HG02943 (cell line): ENCODE results near the gene PAK5.

ENCODE experiments used
- ATAC-seq: cut with Tn5 transposase; IDR thresholded peaks from one replicate; pipeline ENCODE4 v1.9.1; 2021; ENCODE audit warnings: mild to moderate bottlenecking, low read depth, moderate library complexity; ENCODE audit not compliant: unreplicated experiment

Gene PAK5

DNA sequence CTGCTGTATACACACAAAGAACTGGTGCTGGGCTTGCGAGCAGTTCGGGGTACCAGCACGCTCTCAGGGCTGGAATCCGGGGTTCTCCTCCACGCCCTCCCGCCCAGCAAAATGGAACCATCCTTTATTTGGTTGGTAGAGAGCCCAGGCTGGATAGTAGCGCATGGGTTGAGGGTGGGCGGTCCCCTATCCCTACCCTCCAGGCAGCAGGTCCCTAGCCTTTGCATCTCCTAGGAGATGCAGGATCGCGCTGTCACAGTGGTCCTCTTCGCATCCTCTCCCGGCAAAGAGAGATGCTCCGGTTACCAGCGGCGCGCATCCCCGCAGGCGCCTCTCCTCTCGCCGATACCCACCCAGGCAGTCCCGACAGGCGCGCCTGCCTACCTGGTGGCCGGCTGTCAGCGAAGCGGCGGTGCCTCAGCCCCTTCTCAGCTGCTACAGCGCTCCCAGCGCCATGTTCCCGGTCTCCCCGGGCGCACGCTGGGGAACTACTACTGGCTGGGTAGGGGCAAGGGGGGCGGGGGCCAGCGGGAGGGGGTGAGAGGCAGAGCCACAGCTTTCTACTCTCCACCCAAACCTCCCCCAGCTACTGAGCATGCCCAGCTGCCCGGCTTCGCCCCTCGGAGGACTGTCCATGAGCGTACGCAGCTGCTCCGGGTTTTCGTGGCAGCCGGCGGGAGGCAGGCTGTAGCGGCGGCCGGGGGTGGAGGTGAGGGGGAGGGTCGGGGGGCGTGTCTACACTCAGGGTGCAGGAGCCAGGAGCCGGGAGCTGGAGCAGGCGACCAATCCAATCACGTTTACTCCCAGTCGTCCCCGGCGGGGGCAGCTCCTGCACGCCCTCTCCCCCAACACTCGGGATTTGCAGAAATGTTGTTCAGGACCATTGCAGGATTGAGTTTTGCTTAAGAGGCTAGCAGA is at the start of gene PAK5:
PAK5 (minus strand) TSS at position 699 of the 918 bp plus-strand sequence. CDS start 194,748 bp downstream, outside the sequence.
- no peak for ATAC-seq

DNA sequence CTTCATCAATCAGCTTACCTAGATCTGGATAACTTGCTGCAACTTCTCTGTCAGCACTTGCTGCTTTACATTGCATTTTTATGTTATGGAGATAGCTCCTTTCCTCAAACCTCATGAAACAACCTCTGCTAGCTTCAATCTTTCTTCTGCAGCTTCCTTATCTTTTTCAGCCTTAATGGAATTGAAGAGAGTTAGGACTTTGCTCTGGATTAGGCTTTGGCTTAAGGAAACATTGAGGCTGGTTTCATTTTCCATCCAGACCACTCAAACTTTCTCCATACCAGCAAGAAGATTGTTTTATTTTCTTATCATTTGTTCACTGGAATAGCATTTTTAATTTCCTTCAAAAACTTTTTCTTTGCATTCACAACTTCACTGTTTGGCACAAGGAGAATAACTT is 48.8 kb upstream of the PAK5 start:
- ATAC-seq: no peak

DNA sequence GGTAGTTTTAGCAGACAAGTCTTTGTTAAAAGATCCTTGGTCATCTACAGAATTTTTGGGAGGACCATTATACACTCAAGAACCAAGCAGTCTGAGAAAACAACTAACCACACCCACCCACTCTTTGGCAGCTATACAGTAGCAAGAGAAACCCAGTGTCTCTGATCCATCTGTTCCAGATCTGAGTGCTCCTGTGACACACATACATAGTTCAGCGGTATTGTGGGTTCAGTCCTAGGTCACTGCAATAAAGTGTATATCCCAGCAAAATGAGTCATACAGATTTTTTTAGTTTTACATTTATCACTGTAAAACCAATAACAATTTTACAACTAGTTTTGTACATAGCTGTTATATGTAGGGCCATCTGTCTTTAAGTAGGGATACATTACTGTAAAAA is 47.4 kb upstream of the PAK5 start:
- ATAC-seq: no peak

DNA sequence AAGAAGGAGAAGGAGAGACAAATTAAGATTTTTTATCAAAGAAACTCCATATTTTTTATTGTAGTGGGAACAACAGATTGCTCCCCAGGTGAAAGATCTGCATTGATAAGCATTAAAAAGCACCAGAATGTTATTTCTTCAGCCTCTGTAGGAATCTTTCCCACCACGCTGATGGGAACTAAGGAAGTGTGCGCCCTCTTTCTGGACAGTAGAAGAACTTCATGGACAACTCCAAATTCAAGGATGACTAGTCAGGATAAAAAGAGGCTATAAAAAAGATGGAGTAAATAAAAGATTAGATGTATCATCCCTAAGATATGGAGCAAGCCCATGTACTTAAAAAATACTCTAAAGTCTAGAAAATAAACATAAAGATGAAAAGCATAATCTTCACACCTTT is 45.8 kb upstream of the PAK5 start:
- no peak for ATAC-seq

DNA sequence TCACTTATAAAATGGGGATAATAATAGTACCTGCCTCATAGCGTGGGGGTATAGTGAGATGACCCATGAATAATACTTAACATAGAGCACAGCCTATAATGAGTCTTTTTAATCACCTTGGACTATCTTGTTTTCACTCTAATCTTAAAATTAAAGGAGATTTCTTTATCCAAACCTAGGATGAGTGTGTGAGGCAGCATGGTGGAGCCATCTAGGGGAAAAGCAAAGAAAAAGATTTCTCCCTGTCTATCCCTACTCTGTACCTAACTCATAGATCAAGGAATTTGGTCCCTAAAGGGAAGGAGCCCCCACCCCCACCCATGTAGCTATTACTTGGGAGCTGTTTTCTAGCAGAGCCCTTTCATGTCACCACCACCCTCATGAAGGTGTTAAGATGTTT is 45.2 kb upstream of the PAK5 start:
- ATAC-seq: no peak

DNA sequence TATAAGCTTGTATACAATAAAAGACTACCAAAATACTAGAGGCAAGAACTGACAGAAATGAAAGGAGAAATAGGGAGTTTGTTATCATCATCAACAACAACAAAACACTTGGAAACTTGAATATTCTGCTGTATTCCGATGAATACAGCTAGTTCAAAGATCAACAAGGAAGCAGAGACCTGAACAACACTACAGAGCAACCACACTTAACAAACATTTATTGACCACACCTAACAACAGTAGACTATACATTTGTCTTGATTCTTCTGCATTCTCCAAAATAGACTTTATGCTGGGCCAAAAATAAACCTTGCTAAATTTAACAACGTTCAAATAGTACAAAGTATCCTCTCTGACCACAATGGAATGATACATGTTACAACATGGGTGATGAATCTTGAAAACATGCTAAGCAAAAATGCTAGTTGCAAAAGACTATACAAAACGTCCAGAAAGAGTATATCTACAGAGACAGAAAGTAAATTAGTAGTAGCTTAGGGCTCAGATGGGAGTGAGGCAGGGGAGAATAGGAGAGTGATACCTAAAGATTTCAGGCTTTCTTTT is 39.1 kb upstream of the PAK5 start:
- no peak for ATAC-seq

DNA sequence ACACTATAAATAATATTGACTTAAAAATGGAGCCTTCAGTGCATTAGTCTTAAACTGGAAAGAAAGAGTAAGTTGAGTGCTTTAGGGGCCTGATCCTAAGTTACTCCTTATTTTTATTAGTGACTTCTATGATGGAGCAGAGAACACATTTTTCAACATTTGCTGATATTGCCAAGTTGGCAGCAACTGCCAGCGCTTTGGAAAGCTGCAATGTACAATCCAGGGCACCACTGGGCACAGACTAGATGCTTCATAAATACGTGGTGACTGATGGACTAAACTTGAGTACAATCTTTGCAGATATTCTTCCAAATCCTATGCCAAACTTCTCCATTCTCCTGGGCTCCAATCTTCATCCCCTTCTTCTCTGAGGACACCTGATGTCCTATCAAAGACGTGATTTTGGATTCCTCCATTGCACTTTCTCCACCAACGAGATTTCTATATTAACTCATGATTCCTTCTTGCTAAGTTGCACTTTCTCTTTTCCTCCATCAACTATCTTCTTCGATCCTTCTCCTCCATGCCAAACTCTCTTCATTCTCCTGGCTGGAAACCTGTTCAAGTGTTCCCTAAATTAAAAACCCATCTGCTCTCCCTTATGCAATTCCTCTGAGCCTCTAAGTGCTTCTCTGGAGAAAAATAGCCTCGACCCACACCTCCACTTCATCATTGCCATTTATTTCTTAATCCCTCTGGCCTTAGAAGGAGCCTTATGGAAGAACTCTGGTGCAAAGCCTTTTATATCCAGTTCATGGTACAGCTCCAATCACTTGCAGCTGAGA is 28.5 kb upstream of the PAK5 start:
- ATAC-seq: no peak

DNA sequence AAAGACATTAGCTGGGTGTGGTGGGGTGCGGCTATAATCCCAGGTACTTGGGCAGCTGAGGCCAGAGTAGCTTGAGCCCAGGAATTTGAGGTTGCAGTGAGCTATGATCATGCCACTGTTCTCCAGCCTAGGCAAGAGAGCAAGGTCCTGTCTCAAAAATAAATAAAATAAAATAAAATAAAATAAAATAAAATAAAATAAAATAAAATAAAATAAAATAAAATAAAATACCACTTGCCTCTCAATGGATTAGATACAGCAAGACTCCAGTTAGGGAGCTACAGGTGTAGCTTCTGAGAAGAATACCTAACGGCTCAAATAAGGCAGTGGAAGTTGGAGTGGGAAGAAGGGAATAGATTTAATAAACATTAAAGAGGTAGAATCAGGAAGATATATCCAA is 13.7 kb upstream of the PAK5 start:
- ATAC-seq: no peak

DNA sequence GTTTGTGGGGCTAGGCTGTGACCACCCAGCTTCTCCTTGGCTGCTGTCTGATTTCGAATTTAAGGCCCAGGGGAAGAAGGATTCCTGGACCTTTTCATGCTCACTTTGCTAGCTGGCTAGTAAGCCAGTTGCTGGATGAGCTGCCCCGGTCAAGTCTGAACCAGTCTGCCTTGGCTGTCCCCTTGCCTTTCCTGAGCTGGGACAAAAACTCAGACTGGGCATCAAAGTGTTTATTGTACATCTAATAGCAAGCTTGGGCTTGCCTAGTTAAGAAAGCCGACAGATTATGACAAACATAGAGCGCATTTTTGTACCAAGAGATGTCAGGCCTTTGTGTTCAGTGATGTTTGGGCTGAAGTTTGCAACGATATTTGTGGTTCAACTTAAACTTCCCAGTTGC is 750 bp upstream of the PAK5 start:
- ATAC-seq: no peak

DNA sequence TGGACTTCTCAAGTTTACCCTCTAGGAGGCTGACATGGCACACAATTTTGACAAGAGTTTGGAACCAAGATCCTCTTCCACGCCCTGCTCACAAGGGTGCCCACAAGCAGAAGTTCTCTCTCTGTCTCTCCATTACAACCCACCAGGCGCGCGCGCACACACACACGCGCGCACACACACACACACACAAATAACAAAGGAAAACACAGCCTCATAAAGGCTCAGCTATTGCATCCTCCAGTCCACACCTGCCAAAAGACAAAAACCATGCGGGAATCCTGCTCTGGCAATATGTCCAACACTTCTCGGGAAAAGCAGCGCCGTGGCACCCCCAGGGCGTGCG is 870 bp downstream of the PAK5 start:
- no peak for ATAC-seq

DNA sequence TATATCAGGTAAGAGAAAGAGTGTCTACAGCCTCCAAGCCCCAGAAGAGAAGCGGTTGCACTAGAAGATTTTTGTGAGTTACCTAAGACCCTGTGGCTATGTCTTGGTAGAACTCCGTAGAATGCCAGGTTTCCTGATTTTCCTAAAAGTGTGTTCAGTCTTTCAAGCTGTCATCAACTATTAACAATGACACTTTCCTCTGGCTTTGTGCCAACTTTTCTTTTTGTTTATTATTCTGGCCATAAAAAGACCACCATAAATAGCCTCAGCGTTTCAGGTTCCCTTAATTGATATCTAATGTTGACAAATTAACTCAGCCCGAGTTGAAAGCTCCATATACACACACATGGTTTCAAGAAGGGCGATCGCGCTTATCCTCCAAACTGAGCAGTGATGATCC is 1.2 kb downstream of the PAK5 start:
- ATAC-seq: no peak

DNA sequence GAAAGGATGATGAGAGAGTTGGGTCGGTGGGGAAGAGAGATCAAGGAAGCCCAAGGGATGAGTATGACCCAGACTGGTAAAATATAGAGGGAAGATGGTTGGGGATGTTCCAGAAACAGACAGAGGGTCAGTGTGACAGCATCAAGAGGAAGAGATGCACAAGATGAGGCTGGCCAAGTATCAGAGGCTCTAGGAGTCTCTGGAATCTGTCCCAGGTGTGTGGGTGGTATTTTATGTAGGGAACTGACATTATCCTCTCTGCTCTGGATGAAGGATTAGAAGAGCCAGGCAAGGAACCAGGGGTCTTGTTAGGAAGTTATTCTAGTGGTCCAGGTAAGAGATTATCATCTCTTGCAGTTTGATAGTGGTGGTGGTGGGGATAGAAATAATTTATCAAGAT is 3.6 kb downstream of the PAK5 start:
- no peak for ATAC-seq

DNA sequence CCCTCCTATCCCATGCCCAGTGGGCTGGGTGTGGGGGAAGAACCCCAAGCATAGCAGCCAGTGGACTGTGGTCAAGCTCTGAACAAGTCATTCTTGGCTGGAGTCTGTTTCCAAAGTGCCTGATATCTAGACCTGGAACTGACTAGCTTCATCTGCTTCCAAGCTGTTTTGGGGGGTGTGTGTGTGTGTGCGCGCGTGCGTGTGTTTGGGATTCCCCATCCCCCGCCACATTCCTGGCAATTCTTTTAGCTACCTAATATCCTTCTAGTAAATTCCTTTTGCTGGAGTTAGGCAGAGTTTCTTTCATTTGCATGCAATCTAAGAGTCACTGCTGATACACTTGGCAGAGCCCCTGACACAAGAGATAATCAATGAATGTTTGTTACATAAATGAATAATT is 7.8 kb downstream of the PAK5 start:
- ATAC-seq: no peak

DNA sequence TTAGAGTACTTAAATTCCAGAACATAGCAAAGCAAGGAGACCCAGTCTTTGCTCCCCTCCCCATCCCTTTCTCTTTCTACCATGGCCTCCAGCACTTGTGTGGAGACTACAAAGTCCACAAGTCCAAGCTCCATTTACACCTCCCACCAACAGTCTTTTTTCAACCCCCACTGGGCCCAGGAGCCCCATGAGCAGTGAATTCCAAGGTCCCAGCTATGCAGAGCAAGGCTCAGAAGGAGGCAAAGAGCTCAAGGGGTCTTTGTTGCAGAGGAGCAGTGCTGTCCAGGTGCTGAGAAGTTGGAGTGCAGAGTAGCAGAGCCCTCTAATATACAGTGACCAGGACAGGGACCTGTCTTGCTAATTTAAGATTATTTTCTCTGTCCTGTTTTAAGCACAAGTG is 9.0 kb downstream of the PAK5 start:
- no peak for ATAC-seq

DNA sequence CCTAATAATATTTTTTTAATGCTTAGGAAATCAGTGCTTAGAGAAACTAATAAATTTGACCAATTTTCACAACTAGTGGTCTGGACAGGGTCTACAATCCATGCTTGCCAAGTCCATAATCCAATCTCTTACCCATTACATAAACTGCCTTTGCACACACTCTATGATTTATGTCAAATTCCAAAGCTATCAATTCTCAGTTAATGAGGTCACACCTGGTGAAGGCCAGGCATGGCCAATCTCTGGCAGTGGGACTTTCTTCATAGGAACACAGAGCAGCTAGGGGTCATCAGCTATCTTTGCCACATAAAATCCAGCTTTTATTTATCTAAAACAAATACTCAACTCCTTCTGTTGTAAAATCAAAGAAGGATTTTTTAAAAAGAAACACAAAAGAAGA is 21.2 kb downstream of the PAK5 start:
- ATAC-seq: no peak

DNA sequence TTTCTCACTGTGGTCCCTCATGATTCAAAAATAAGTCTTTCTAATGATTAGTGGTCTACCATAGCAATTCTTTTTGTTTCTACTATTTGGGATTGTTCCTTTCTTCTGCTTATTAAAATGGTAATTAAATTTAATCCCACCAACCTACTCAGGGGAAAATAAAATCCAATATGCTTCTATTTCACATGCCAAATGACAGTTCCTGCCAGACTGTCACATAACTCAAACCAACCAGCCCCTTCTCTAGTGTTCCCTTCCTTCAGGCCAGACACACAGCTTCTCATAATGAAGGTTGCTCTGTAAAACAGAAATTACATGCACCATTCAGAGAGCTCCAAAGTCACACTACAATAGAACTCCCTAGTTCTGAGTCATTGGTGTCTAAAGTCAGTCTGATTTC is 23.2 kb downstream of the PAK5 start:
- ATAC-seq: no peak

DNA sequence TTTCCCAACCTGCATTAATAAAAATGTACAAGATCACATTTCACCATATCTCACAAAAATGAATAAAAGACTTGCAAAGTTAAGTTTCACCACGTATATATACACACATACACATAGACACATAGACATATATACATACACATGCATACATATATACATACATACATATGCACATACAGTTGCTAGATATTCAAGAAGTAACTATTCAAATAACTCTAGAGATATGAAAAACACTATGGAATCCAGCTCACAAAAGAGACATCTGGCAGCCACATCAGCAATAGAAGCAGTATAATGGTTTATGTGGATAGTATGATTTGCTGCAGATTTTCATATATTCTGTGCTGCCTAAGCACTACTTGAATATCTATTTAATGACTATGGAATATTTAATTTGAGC is 28.1 kb downstream of the PAK5 start:
- ATAC-seq: no peak

DNA sequence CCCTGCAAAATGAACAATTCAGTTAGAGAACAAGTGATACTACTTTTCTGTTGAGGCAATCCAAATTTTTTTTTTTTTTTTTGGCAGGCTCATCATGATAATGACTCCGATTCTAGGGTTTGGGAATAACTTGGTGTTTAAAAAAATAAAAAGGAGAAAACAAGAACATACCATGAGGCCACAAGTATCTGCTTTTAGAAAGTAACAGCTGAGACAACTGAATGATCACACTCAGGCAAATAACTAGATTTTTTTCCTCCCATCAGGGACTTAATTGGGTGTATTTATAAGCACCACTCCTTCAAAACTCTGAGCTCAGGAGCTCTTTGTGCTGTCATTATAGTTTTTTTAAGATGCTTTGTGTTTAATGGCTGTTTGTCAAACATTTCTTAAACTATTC is 29.6 kb downstream of the PAK5 start:
- no peak for ATAC-seq

DNA sequence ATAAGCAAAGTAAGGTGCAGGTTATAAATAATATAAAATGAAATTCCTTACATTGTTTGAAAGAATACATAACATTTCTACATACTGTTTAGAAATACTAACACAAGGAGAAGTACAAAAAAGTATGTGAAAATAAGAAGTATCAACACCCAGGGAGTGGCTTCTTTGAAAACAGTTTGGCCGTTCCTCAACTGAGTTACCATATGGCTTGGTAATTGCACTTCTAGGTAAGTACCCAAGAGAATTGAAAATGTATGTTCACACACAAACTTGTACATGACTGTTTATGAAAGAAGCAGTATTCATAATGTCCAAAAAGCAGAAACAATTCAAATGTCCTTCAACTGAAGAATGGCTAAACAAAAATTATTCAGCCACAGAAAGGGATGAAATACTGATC is 30.7 kb downstream of the PAK5 start:
- no peak for ATAC-seq

DNA sequence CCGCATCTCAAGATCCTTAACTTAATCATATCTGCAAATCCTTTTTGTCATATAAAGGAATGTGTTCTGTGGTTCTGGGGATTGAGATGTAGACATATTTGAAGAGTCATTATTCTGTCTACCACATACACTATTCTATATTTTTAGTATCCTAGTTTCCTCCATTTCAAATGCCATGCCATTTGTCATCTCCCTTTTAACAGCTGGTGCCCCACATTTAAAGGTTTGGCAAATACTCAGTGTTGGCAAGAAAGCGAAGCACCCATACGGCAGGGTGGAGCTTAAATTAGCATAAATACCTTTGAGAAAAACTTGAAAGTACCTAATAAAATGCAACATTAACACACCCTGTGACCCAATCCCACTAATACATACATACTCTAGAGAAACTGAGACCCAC is 31.7 kb downstream of the PAK5 start:
- ATAC-seq: no peak

DNA sequence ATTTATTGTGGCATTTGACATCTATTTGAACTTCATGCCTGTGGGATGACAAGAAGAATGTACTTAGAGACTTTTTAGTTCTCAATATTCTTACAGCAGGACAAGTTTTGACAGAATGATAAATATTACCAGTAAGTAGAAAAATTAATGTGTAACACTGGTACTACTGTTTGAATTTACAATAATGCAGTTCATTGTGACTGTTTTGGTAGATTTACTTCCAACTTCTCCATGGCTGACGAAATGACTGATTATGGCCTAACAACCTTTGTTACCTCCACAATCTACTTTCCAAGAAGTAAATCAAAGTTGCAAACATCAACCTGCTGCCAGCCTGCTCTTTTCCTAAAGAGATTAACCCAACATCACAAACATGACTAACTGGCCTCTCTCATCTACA is 38.5 kb downstream of the PAK5 start:
- ATAC-seq: no peak

DNA sequence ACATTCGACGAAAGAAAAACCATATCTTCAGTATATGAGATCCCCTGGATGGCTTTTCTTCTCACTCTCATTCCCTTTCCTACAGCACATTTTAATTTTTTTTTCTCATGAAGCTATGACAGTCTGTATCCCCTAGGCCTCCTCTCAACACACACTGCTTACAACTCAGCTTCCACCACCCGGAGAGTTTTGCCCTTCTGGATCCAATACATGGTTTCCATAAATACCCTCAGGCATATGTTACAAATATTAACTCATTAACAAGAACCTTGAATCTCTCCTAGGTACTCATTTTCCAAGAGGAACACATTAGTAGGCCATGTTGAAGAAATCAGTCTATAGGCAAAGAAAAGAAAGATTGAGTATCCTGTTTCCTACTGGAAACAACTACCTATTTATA is 44.0 kb downstream of the PAK5 start:
- ATAC-seq: no peak
